GM18951 (cell line): ENCODE measurements around the gene CAMK2B.
"Not testable (repeated sequence)": the region's sequence is repeated elsewhere in the genome, so short reads cannot be mapped to it uniquely, and the experiment has no call there.

Experiments
- POLR2A ChIP-seq: IDR thresholded peaks from 4 replicates; pipeline ENCODE4 v1.6.1; 2011; ENCODE audit warnings: mild to moderate bottlenecking; ENCODE audit not compliant: insufficient read length, insufficient read depth; ENCODE audit errors: extremely low read depth
- in situ Hi-C: fragments of 300-500 bp; cut with MboI; formaldehyde crosslinking; loops from one replicate; pipeline ENCODE4 v1.12.0; 2022; ENCODE audit warnings: low sequenced_read_pairs, mixed read lengths, inconsistent platforms; ENCODE audit not compliant: unreplicated experiment

Gene CAMK2B

DNA sequence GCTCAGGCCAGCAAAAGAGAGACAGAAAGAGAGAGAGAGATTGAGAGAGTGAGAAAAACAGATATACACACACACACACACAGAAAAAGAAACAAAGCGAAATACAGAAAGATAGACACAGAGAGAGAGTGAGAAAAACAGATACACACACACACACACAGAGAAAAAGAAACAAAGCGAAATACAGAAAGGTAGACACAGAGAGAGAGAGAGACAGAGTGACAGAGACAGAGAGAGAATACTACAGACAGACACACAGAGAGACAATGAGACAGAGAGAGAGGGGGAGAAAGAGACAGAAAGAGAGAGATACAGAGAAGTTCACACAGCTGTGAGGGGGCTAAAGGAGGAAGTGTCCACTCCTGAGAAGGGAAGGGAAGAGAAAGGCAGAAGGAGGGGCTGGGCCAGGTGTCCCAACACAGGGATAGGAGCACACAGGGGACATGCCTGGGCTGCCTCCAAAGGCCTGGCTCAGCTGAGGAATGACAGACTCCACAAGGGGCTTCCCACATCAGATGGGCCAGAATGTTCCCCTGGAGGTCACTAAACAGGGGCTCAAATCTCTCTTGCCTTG, 140.4 kb downstream of the CAMK2B start:
- in situ Hi-C loops, result no loop called here
- no peak for TF ChIP-seq POLR2A

- in situ Hi-C loops, result no loop called here
- no peak for TF ChIP-seq POLR2A
Observed at GRCh38 chr7:44184206-44184872, 141.1 kb downstream of the CAMK2B start.

DNA sequence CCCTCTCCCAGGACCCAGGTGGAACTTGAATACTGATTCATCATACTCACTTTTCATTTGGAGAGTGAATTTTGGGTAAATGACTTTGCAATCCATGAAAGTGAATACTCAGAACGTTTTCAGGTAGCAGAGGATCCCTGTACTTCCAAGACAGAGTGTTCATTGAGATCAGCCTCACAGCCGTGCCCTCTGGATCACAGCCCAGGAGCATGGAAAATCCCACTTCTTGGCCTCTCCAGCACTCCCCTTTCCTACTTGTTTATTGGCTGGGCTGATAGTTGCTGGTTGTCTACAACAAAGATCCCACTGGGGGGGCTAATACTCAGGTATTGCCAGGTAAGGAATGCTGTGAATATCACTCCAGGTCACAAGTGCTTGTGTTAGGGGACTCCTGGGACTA, 142.0 kb downstream of the CAMK2B start:
- in situ Hi-C loops, result no loop called here
- TF ChIP-seq POLR2A, result no peak

GRCh38 chr7:44182827-44183226, 142.6 kb downstream of the CAMK2B start:
- no peak for TF ChIP-seq POLR2A

DNA sequence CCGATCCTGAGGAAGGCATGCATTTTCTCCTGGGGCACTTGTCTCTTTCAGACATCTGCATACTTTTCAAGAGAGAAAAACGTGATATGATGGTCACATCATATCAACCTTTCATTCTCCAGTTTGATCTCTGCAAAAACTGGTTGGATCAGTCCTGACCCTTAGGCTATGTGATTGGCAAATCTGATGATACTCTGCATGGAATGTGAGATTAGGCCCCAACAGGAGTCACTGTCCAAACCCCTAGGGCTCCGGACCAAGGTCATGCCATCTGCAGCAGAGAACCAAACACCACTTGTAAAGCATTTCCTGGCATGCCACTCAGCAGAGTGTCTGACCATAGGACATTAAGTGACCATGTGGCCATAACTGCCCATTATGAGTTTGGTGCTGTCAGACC, 144.8 kb downstream of the CAMK2B start:
- in situ Hi-C loops, result no loop called here
- no peak for TF ChIP-seq POLR2A

More at GRCh38 chr7:44182827-44183226, 142.6 kb downstream of the CAMK2B start:
- in situ Hi-C loops, result no loop called here

GRCh38 chr7:44177570-44178131, 147.7 kb downstream of the CAMK2B start:
- in situ Hi-C loops, result no loop called here
- no peak for TF ChIP-seq POLR2A

- no peak for TF ChIP-seq POLR2A
- in situ Hi-C loops, result no loop called here
Observed at GRCh38 chr7:44176486-44176885, 148.9 kb downstream of the CAMK2B start.

DNA sequence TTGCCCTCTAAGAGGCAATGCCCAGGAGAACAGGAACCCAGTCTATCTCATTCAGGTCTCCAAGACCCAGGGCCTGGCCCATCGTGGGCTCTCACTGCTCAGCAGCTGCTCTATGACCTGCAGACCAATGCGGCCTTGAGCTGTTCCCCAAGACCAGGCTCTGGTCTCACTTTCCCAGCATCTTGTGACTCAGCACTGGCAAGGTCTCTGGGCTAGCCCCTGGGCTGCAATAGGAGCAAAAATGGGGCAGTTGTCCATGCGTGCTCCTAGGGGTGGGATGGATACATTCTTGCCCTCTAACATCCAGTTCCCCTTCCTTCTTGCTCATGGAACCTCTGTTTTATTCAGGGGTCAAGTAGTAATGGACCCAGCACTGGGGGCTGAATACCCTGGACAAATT, 149.7 kb downstream of the CAMK2B start:
- in situ Hi-C loops, result no loop called here

GRCh38 chr7:44174694-44174948, 150.8 kb downstream of the CAMK2B start:
- in situ Hi-C loops, result not testable (repeated sequence)

More for the DNA sequence above, 149.7 kb downstream of the CAMK2B start:
- no peak for TF ChIP-seq POLR2A

DNA sequence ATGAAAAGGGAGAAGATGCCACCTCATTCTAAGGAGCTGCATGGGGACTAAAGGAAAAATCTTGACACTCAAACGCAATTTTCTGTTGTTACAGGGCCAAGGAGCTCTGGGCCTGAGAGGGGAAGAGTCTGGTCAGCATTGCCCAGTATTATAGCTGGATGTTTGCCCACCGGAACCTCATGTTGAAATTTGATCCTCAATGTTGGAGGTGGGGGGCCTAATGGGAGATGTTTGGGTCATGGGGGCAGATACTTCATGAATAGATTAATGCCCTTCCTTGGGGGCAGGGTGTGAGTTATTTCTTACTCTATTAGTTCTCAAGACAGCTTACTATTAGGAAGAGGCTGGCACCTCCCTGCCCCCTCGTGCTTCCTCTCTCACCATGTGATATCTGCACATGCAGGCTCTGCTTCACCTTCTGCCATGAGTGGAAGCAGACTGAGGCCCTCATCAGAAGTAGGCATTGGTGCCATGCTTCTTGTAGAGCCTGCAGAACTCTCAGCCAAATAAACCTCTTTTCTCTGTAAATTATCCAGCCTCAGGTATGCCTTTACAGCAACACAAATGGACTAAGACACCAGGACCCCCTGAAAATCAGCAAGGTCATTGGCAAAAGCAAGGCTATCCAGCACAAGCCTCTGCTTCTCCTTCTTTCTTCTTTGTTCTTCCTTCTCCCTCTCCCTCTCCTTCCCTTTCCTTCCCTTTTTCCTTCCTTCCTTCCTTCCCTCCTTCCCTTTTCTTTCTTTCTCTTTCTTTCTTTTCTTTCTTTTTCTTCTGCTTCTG, 151.3 kb downstream of the CAMK2B start:
- in situ Hi-C loops, result no loop called here
- no peak for TF ChIP-seq POLR2A

DNA sequence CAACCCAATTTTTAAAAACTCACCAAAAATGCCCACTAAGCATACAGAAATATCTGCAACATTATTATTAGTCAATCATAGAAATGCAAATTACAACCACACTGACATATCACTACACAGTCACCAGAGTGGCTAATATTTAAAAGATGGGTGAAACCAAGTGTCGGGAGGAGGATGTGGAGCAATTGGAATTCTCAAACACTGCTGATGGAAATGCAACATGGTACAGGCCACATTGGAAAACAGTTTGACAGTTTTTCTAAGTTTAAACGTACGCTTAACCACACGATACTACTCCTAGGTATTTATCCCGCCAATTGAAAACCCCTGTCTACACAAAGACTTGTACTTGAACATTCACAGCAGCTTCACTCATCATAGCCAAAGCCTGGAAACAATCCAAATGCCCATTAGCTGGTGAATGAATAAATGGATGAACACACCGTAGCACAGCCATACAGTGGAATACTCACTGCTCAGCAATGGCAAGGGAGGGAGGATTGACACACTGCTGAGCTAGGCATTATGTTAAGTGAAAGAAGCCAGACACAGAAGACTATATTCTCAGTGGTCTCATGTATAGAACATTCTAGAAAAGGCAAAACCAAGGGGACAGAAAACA, 152.5 kb downstream of the CAMK2B start:
- TF ChIP-seq POLR2A, result no peak
- in situ Hi-C loops, result no loop called here

DNA sequence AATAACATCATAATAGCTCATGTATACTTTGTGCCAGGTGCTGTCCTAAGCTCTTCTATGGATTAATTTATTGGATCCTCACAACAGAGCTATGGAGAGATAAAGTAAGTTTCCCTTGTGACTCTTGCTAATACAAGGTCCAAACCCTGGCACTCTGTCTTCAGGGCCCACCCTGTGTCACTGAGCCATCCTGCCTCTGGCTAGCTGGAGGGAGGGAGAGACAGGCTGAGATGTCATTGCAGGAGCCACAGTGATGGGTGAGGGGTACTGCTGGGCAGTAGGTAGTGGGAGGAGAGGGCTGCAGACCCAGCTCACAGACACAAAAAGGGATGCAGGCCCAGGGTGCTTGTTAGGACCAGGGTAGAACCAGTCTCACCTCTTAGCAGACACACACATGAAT, 153.0 kb downstream of the CAMK2B start:
- TF ChIP-seq POLR2A, result no peak
- in situ Hi-C loops, result no loop called here

DNA sequence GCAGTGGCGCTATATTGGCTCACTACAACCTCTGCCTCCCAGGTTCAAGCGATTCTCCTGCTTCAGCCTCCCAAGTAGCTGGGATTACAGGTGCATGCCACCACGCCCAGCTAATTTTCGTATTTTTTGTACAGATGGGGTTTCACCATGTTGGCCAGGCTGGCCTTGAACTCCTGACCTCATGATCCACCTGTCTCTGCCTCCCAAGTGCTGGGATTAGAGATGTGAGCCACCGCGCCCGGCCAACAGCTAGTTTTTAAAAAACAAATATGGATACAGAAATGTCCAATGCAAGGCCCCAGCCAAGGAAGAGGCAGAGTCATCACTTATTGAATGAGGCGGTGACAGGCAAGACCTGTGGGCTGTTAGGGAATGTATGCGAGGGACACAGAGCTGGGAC, 153.5 kb downstream of the CAMK2B start:
- in situ Hi-C loops, result not testable (repeated sequence)

- TF ChIP-seq POLR2A, result no peak
- in situ Hi-C loops, result no loop called here
Observed at GRCh38 chr7:44167920-44168319, 157.5 kb downstream of the CAMK2B start.
